Type B pancreatic cell (in vitro differentiated cells): Measurements from ENCODE around the gene GHR. TPM values are rescaled to one million over a fixed set of nuclear protein-coding genes. Genes with fewer than 3 reads are reported as not detected.

Experiments
- DNase-seq: peaks from one replicate; pipeline ENCODE4 v3.0.0; 2021; ENCODE audit warnings: mixed read lengths; ENCODE audit not compliant: unreplicated experiment; ENCODE audit errors: extremely low spot score
- H3K27ac Mint-ChIP-seq: 2 replicates; pipeline ENCODE4 v1.8.0; 2021; ENCODE audit warnings: mild to moderate bottlenecking, mixed read lengths
- H3K27me3 Mint-ChIP-seq: 2 replicates; pipeline ENCODE4 v1.8.0; 2021; ENCODE audit warnings: mixed read lengths
- H3K36me3 Mint-ChIP-seq: 2 replicates; pipeline ENCODE4 v1.8.0; 2021; ENCODE audit warnings: mixed read lengths
- H3K4me1 Mint-ChIP-seq: one replicate; pipeline ENCODE4 v1.8.0; 2021; ENCODE audit warnings: mixed read lengths; ENCODE audit not compliant: unreplicated experiment
- H3K4me3 Mint-ChIP-seq: 2 replicates; pipeline ENCODE4 v1.8.0; 2021; ENCODE audit warnings: mild to moderate bottlenecking, mixed read lengths
- H3K9me3 Mint-ChIP-seq: 2 replicates; pipeline ENCODE4 v1.8.0; 2021; ENCODE audit warnings: mixed read lengths
- CTCF ChIP-seq: fragments of 200-600 bp; sonication (generic); conservative IDR thresholded peaks from 2 replicates; pipeline ENCODE4 v1.5.0; 2021; ENCODE audit warnings: antibody characterized with exemption, mild to moderate bottlenecking
- long read RNA-seq: library from polyadenylated mRNA; unstranded; transcript quantifications from one replicate; pipeline ENCODE4 v2.0.0, GENCODE V29; 2020
- total RNA-seq: library from RNA; stranded (reverse); gene quantifications from 2 replicates; pipeline ENCODE4 v1.2.1, GENCODE V29; 2021; ENCODE audit warnings: low replicate concordance

Gene GHR
- 2.6 and 6.5 TPM in 2 replicates for total RNA-seq
- long read RNA-seq, partial matches to known transcripts = 0 of 1 reads
- long read RNA-seq, other reads (novel, unspliced or antisense) = 1 of 1 reads

- Mint-ChIP-seq H3K27ac (no peak within 1 kb of the TSS), H3K9me3 (no peaks in the 10 kb centered on the region), H3K4me3 (no peak within 1 kb of the TSS), H3K27me3 (peaks cover 13% of the 10 kb centered on the region), H3K36me3 (no peaks in the 10 kb centered on the region), H3K4me1 (no peaks in the 10 kb centered on the region)
- peak; percentile 84 for DNase-seq
- peak; percentile 81 for TF ChIP-seq CTCF
These were observed at the start of gene GHR for GRCh38 chr5:42423285-42424165. TSS of gene GHR (plus strand) at chr5:42423439. CDS start at chr5:42565875, 142,436 bp downstream.

GRCh38 chr5:42374679-42375273 lies 48.5 kb upstream of the GHR start:
- no peak for TF ChIP-seq CTCF
- Mint-ChIP-seq H3K4me3 (no peak overlapping the region), H3K27ac (no peak overlapping the region), H3K36me3 (no peaks in the 10 kb centered on the region), H3K27me3 (no peaks in the 10 kb centered on the region), H3K4me1 (no peaks in the 10 kb centered on the region), H3K9me3 (no peaks in the 10 kb centered on the region)
- no peak for DNase-seq

GRCh38 chr5:42377496-42377895 lies 45.7 kb upstream of the GHR start:
- TF ChIP-seq CTCF = no peak
- Mint-ChIP-seq H3K4me3 (no peak overlapping the region), H3K27me3 (no peaks in the 10 kb centered on the region), H3K36me3 (no peaks in the 10 kb centered on the region), H3K4me1 (no peaks in the 10 kb centered on the region), H3K9me3 (no peaks in the 10 kb centered on the region), H3K27ac (no peak overlapping the region)
- DNase-seq = no peak

- Mint-ChIP-seq H3K27ac (no peak overlapping the region), H3K36me3 (no peaks in the 10 kb centered on the region), H3K27me3 (no peaks in the 10 kb centered on the region), H3K4me3 (no peak overlapping the region), H3K9me3 (peaks cover 4% of the 10 kb centered on the region), H3K4me1 (no peaks in the 10 kb centered on the region)
- no peak for TF ChIP-seq CTCF
- no peak for DNase-seq
These were observed 41.3 kb upstream of the GHR start for GRCh38 chr5:42381973-42382372.

- Mint-ChIP-seq H3K36me3 (no peaks in the 10 kb centered on the region), H3K27ac (no peak overlapping the region), H3K9me3 (peaks cover 4% of the 10 kb centered on the region), H3K27me3 (no peaks in the 10 kb centered on the region), H3K4me3 (no peak overlapping the region), H3K4me1 (no peaks in the 10 kb centered on the region)
- no peak for DNase-seq
- TF ChIP-seq CTCF = no peak
These were observed 35.7 kb upstream of the GHR start for GRCh38 chr5:42387563-42387962.
